ENCODE measurements around the gene CRISP2. TPM values are rescaled to one million over a fixed set of nuclear protein-coding genes. Genes with fewer than 3 reads are reported as not detected.
"Not testable (repeated sequence)": the region's sequence is repeated elsewhere in the genome, so short reads cannot be mapped to it uniquely, and the experiment has no call there.

Gene CRISP2
- total RNA-seq, 3 donors from 2014 or later (not counting 1 experiment from before 2014, with no cell fraction given): not detected

- no peak overlapping the region for H3K4me3 ChIP-seq (ENCODE audit: low read length)
- intact Hi-C loops (cut with micrococcal nuclease): no loop called here
Measured at GRCh38 chr6:49666930-49667757, 46.2 kb downstream of the CRISP2 start.

GRCh38 chr6:49666480-49666879 is 46.9 kb downstream of the CRISP2 start:
- H3K4me1 Mint-ChIP-seq: no peaks in the 10 kb centered on the region
- no CpG with 5 or more reads among the region's 1 CpG for WGBS (ENCODE audit: insufficient coverage)

More at GRCh38 chr6:49666930-49667757, 46.2 kb downstream of the CRISP2 start:
- no peaks in the 10 kb centered on the region for H3K4me1 Mint-ChIP-seq
- Histone ChIP-seq H3K36me3 (ENCODE audit: control insufficient read depth, insufficient read depth, low read length) (no peaks in the 10 kb centered on the region), H3K9me3 (ENCODE audit: control insufficient read depth, insufficient read depth, low read length) (no peaks in the 10 kb centered on the region), H3K4me1 (ENCODE audit: control insufficient read depth, insufficient read depth, low read length) (no peaks in the 10 kb centered on the region), H3K27me3 (ENCODE audit: control insufficient read depth, insufficient read depth, low read length) (no peaks in the 10 kb centered on the region), H3K27ac (ENCODE audit: low read length) (no peak overlapping the region)
- H3K4me3 Mint-ChIP-seq: no peak overlapping the region
- peaks cover 10 to 11% of the 10 kb centered on the region in 2 donors for H3K9me3 Mint-ChIP-seq
- DNase-seq (no peak), ATAC-seq (no peak)
- no peak overlapping the region for H3K27ac Mint-ChIP-seq
- H3K27me3 Mint-ChIP-seq (ENCODE audit: low read depth in 2 of 2): no peaks in the 10 kb centered on the region
- no peaks in the 10 kb centered on the region for H3K36me3 Mint-ChIP-seq
- no peak for TF ChIP-seq CTCF (IDR thresholded peaks at IDR 0.05)
- WGBS (ENCODE audit: insufficient coverage): 0% methylated on average over 2 of the region's 5 CpGs

GRCh38 chr6:49664817-49665216 is 48.5 kb downstream of the CRISP2 start:
- 100% methylated on average over 2 of the region's 3 CpGs for WGBS (ENCODE audit: insufficient coverage)
- H3K4me1 ChIP-seq (ENCODE audit: control insufficient read depth, insufficient read depth, low read length): no peaks in the 10 kb centered on the region
- Mint-ChIP-seq H3K4me1 (no peaks in the 10 kb centered on the region), H3K4me3 (no peak overlapping the region), H3K36me3 (no peaks in the 10 kb centered on the region), H3K27me3 (ENCODE audit: low read depth in 2 of 2) (no peaks in the 10 kb centered on the region), H3K27ac (no peak overlapping the region), H3K9me3 (peaks cover 0 to 4% of the 10 kb centered on the region in 2 donors)
- DNase-seq: no peak
- no peaks in the 10 kb centered on the region for H3K9me3 ChIP-seq (ENCODE audit: control insufficient read depth, insufficient read depth, low read length)
- H3K36me3 ChIP-seq (ENCODE audit: control insufficient read depth, insufficient read depth, low read length): no peaks in the 10 kb centered on the region
- H3K27ac ChIP-seq (ENCODE audit: low read length): no peak overlapping the region
- H3K27me3 ChIP-seq (ENCODE audit: control insufficient read depth, insufficient read depth, low read length): no peaks in the 10 kb centered on the region
- intact Hi-C loops (cut with micrococcal nuclease): no loop called here
- no peak for ATAC-seq
- H3K4me3 ChIP-seq (ENCODE audit: low read length): no peak overlapping the region
- TF ChIP-seq CTCF (IDR thresholded peaks at IDR 0.05): no peak

More at GRCh38 chr6:49666480-49666879, 46.9 kb downstream of the CRISP2 start:
- Histone ChIP-seq H3K27me3 (ENCODE audit: control insufficient read depth, insufficient read depth, low read length) (no peaks in the 10 kb centered on the region), H3K36me3 (ENCODE audit: control insufficient read depth, insufficient read depth, low read length) (no peaks in the 10 kb centered on the region), H3K4me1 (ENCODE audit: control insufficient read depth, insufficient read depth, low read length) (no peaks in the 10 kb centered on the region), H3K27ac (ENCODE audit: low read length) (no peak overlapping the region), H3K9me3 (ENCODE audit: control insufficient read depth, insufficient read depth, low read length) (no peaks in the 10 kb centered on the region), H3K4me3 (ENCODE audit: low read length) (no peak overlapping the region)
- Mint-ChIP-seq H3K27ac (no peak overlapping the region), H3K9me3 (peaks cover 7 to 8% of the 10 kb centered on the region in 2 donors), H3K4me3 (no peak overlapping the region), H3K27me3 (ENCODE audit: low read depth in 2 of 2) (no peaks in the 10 kb centered on the region), H3K36me3 (no peaks in the 10 kb centered on the region)
- no peak for DNase-seq
- TF ChIP-seq CTCF (IDR thresholded peaks at IDR 0.05): no peak
- intact Hi-C loops (cut with micrococcal nuclease): no loop called here
- no peak for ATAC-seq

- H3K9me3 Mint-ChIP-seq: not testable (repeated sequence)
Measured at GRCh38 chr6:49664054-49664453, 49.3 kb downstream of the CRISP2 start.

More at GRCh38 chr6:49664054-49664453, 49.3 kb downstream of the CRISP2 start:
- ATAC-seq; H3K27ac Mint-ChIP-seq; H3K4me1 ChIP-seq (ENCODE audit: control insufficient read depth, insufficient read depth, low read length); H3K27ac ChIP-seq (ENCODE audit: low read length); H3K36me3 Mint-ChIP-seq; H3K36me3 ChIP-seq (ENCODE audit: control insufficient read depth, insufficient read depth, low read length); H3K27me3 Mint-ChIP-seq (ENCODE audit: low read depth in 2 of 2); H3K4me1 Mint-ChIP-seq; H3K27me3 ChIP-seq (ENCODE audit: control insufficient read depth, insufficient read depth, low read length); intact Hi-C loops (cut with micrococcal nuclease); H3K9me3 ChIP-seq (ENCODE audit: control insufficient read depth, insufficient read depth, low read length); H3K4me3 ChIP-seq (ENCODE audit: low read length); H3K4me3 Mint-ChIP-seq; DNase-seq: not testable (repeated sequence)
- WGBS (ENCODE audit: insufficient coverage): 100% methylated on average over 1 of the region's 1 CpG

All from natural killer cell (primary cell).